HepG2 (cell line): ENCODE results near the gene GFPT1. TPM values are rescaled to one million over a fixed set of nuclear protein-coding genes. Genes with fewer than 3 reads are reported as not detected.

Experiments
- ATAC-seq: fragments of 200-7000 bp; cut with Tn5 transposase; 3 replicates; pipeline ENCODE4 v1.9.1; 2020; ENCODE audit warnings: mild to moderate bottlenecking, moderate library complexity
- BruUV-seq: library from RNA; stranded (reverse); fragments of 400-500 nt; replicated peaks from 2 replicates; lab custom pipeline; 2021; lab: Mats Ljungman, UMichigan
- CTCF ChIA-PET: fragments of 300-600 bp; formaldehyde crosslinking; extraction: SDS; loops from one replicate; lab custom pipeline; 2021; ENCODE audit warnings: low total read pairs, inconsistent platforms, low intra/inter-chr PET ratio; lab: Yijun Ruan, JAX
- POLR2A ChIA-PET: fragments of 350-600 bp; sonication (Branson Sonifier 250); formaldehyde crosslinking; loops from one replicate; lab custom pipeline; 2020; ENCODE audit warnings: antibody characterized with exemption, inconsistent platforms; lab: Yijun Ruan, JAX
- DNase-seq: peaks from one replicate; pipeline ENCODE4 v3.0.0-alpha.2; 2015; ENCODE audit warnings: low spot score
- FAIRE-seq: peaks from 3 replicates; lab custom pipeline; 2011; peaks lifted over from hg19 to GRCh38; lab: Jason Lieb, UNC
- H2AFZ ChIP-seq: one replicate; pipeline ENCODE4 v1.6.1; 2011; ENCODE audit warnings: low read length, inconsistent platforms
- H3K27ac ChIP-seq: fragments of 300-600 bp; 3 replicates; pipeline ENCODE4 v1.8.0; 2011; ENCODE audit warnings: mixed run types, mild to moderate bottlenecking, mixed read lengths, low read length, inconsistent platforms; ENCODE audit not compliant: insufficient read depth; ENCODE audit errors: extremely low read length
- H3K27me3 ChIP-seq, 2 experiments: fragments of 200-600 bp in 1 of 2; 2 replicates in 1 of 2; 3 replicates in 1 of 2; pipeline versions ENCODE4 v1.6.0 to v1.8.0; 2011; ENCODE audit warnings: low read length in 2 of 2, mild to moderate bottlenecking in 2 of 2, moderate library complexity in 2 of 2, inconsistent platforms in 1 of 2; ENCODE audit not compliant: insufficient read depth in 2 of 2, control insufficient read depth in 1 of 2
- H3K36me3 ChIP-seq, 2 experiments: fragments of 200-600 bp in 1 of 2; replicated peaks in 1 of 2; 2 replicates in 1 of 2; 3 replicates in 1 of 2; pipeline versions ENCODE4 v1.5.1 to v1.8.0; 2011; ENCODE audit warnings: low read length in 2 of 2, inconsistent platforms in 1 of 2; ENCODE audit not compliant: insufficient read depth in 2 of 2, control insufficient read depth in 1 of 2
- H3K4me1 ChIP-seq: 2 replicates; pipeline ENCODE4 v1.5.1; 2012; ENCODE audit warnings: low read length, inconsistent platforms; ENCODE audit not compliant: insufficient read depth
- H3K4me2 ChIP-seq: 2 replicates; pipeline ENCODE4 v1.6.0; 2011; ENCODE audit warnings: low read depth, low read length, inconsistent platforms
- H3K4me3 ChIP-seq, 3 experiments: fragments of 200-600 bp in 1 of 3; sonication (generic), shearing (Covaris generic) in 1 of 3; replicated peaks in 1 of 3; 2 replicates each; pipeline ENCODE4 v1.5.1; 2011 to 2016; ENCODE audit warnings: low read length in 3 of 3, inconsistent platforms in 2 of 3, low read depth in 2 of 3, mild to moderate bottlenecking in 2 of 3, control low read depth in 1 of 3, mixed read lengths in 1 of 3; ENCODE audit not compliant: insufficient read depth in 1 of 3
- H3K79me2 ChIP-seq: one replicate; pipeline ENCODE4 v1.6.1; 2011; ENCODE audit warnings: low read length, inconsistent platforms; ENCODE audit not compliant: insufficient read depth
- H3K9ac ChIP-seq: 2 replicates; pipeline ENCODE4 v1.6.0; 2011; ENCODE audit warnings: mild to moderate bottlenecking, low read depth, low read length, inconsistent platforms; ENCODE audit not compliant: insufficient read depth
- H3K9me3 ChIP-seq: 2 replicates; pipeline ENCODE4 v1.5.1; 2012; ENCODE audit warnings: mild to moderate bottlenecking, low read length
- H4K20me1 ChIP-seq: 2 replicates; pipeline ENCODE4 v1.6.0; 2011; ENCODE audit warnings: inconsistent platforms, mild to moderate bottlenecking, low read length, moderate library complexity; ENCODE audit not compliant: insufficient read depth
- AKAP8 ChIP-seq: sonication (generic); formaldehyde crosslinking; IDR thresholded peaks from 2 replicates; pipeline ENCODE4 v1.5.1; 2020; ENCODE audit warnings: mild to moderate bottlenecking, missing genetic modification reagents
- CEBPB ChIP-seq: IDR thresholded peaks from 2 replicates; pipeline ENCODE4 v1.6.1; 2011; ENCODE audit warnings: low read depth, low read length, improper control_type of control experiment, borderline replicate concordance
- ONECUT2 ChIP-seq: sonication (generic); formaldehyde crosslinking; IDR thresholded peaks from 2 replicates; pipeline ENCODE4 v1.4.0; 2020; ENCODE audit warnings: missing genetic modification reagents
- PRPF4 ChIP-seq: fragments of 200-400 bp; formaldehyde crosslinking; IDR thresholded peaks from 2 replicates; pipeline ENCODE4 v1.6.1; 2016; ENCODE audit warnings: low read length, low read depth; ENCODE audit not compliant: poor library complexity, severe bottlenecking
- SRY ChIP-seq: sonication (generic); formaldehyde crosslinking; IDR thresholded peaks from 2 replicates; pipeline ENCODE4 v1.8.0; 2022; ENCODE audit warnings: mild to moderate bottlenecking, missing genetic modification reagents
- ZNF207 ChIP-seq: fragments of 450-650 bp; IDR thresholded peaks from 2 replicates; pipeline ENCODE4 v1.6.1; 2016; ENCODE audit warnings: antibody characterized with exemption, borderline replicate concordance
- ZNF251 ChIP-seq: sonication (generic); formaldehyde crosslinking; IDR thresholded peaks from 2 replicates; pipeline ENCODE4 v1.9.0; 2021; ENCODE audit warnings: mild to moderate bottlenecking, missing genetic modification reagents
- ZNF337 ChIP-seq: sonication (generic); formaldehyde crosslinking; IDR thresholded peaks from 2 replicates; pipeline ENCODE4 v1.5.1; 2020; ENCODE audit warnings: missing genetic modification reagents, low read depth, mild to moderate bottlenecking, borderline replicate concordance
- ZNF451 ChIP-seq: sonication (generic); formaldehyde crosslinking; IDR thresholded peaks from 2 replicates; pipeline ENCODE4 v1.5.0; 2020; ENCODE audit warnings: mild to moderate bottlenecking, missing genetic modification reagents
- ZNF737 ChIP-seq: sonication (generic); formaldehyde crosslinking; IDR thresholded peaks from 2 replicates; pipeline ENCODE4 v1.5.0; 2020; ENCODE audit warnings: missing genetic modification reagents, mild to moderate bottlenecking, borderline replicate concordance
- WGBS: methylation state at CpG from one replicate; pipeline ENCODE4 v1.1.6; 2017; ENCODE audit warnings: low lambda C conversion rate; 5-methylcytosine and 5-hydroxymethylcytosine counted together
- in situ Hi-C: cut with HindIII; loops from 2 replicates; pipeline ENCODE4 v1.10.0; 2017; ENCODE audit warnings: low pct_unique_long_range_greater_than_20kb; ENCODE audit not compliant: extremely low pct_ligation_motif_present
- intact Hi-C: fragments of 100-400 bp; cut with micrococcal nuclease; formaldehyde crosslinking; loops from one replicate; pipeline ENCODE4 v1.10.0; 2022; ENCODE audit not compliant: unreplicated experiment
- polyA plus RNA-seq, 8 experiments: library from polyadenylated mRNA; depleted of rRNA in 3 of 8; stranded (reverse) in 7 of 8; unstranded in 1 of 8; fragments of >200 nt; fragmentation: Illumina TruSeq in 4 of 8; extraction: Trizol in 4 of 8; gene quantifications; 2 replicates each; pipeline versions ENCODE4 v1.2.1 to v1.2.3, GENCODE V29; 2011 to 2016; ENCODE audit warnings: low read depth in 4 of 8, missing spikeins in 1 of 8, mixed read lengths in 1 of 8; ENCODE audit not compliant: insufficient read depth in 1 of 8
- total RNA-seq, 5 experiments: library from RNA; depleted of rRNA; stranded (reverse); fragments of >200 nt; fragmentation: Illumina TruSeq; extraction: Trizol; gene quantifications; 2 replicates each; pipeline ENCODE4 v1.2.3, GENCODE V29; 2016; ENCODE audit warnings: low read depth in 1 of 5
- TF ChIP-seq, protein P1 (sequence below): sonication (generic); formaldehyde crosslinking; IDR thresholded peaks from 2 replicates; pipeline ENCODE4 v1.9.0; 2021; ENCODE audit warnings: missing genetic modification reagents, borderline replicate concordance

Gene GFPT1
- total and polyA plus RNA-seq, 2 of the 13 experiments (the other 11 are each of a cell fraction or from before 2014, with no cell fraction given): 24.0 to 84.9 TPM

DNA sequence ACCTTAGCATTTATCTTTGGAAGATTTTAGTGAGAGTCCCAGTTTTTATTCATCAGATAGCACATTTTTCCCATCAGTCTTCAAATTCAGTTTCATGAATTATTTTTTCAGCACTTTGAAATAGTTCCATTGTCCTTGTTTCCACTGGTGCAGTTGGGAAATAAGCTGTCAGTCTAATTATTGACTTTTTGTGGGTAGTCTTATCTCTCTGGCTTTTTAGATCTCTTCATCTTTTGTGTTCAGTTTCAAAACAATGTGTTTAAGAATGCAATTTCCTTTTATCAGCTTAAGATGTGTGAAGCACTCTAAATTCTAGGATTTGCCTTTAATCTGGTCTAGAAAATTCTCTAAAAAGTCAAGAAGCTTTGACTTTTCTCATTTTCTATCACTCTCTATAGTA lies 70.5 kb downstream of the GFPT1 start (continued):
- TF ChIP-seq, protein P1, sequence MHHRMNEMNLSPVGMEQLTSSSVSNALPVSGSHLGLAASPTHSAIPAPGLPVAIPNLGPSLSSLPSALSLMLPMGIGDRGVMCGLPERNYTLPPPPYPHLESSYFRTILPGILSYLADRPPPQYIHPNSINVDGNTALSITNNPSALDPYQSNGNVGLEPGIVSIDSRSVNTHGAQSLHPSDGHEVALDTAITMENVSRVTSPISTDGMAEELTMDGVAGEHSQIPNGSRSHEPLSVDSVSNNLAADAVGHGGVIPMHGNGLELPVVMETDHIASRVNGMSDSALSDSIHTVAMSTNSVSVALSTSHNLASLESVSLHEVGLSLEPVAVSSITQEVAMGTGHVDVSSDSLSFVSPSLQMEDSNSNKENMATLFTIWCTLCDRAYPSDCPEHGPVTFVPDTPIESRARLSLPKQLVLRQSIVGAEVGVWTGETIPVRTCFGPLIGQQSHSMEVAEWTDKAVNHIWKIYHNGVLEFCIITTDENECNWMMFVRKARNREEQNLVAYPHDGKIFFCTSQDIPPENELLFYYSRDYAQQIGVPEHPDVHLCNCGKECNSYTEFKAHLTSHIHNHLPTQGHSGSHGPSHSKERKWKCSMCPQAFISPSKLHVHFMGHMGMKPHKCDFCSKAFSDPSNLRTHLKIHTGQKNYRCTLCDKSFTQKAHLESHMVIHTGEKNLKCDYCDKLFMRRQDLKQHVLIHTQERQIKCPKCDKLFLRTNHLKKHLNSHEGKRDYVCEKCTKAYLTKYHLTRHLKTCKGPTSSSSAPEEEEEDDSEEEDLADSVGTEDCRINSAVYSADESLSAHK (CRISPR knock-in tag): no peak
- TF ChIP-seq AKAP8 (CRISPR knock-in tag) (no peak), ZNF337 (no peak), SRY (CRISPR knock-in tag) (no peak)
- TF ChIP-seq, all 625 proteins: peak for 8

DNA sequence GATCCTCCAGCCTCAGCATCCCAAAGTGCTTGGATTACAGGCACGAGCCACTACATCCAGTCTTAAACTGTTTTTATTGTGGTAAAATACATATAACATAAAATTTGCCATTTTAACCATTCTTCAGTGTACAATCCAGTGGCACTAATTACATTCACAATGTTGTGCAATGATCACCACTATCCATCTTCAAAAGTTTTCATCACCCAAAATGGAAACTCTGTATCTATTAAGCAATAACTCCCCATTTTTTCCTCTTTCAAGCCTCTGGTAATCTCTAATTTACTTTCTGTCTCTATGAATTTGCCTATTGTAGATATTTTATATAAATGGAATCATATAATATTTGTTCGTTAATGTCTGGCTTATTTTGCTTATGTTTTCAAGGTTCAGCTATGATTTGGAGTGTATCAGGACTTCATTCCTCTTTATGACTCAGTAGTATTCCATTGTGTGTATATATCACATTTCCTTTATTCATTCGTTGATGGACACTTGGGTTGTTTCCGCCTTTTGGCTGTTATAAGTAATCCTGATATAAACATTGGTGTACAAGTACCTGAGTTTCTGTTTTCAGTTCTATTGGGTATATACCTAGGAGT lies 71.8 kb downstream of the GFPT1 start:
- CTCF ChIA-PET: no interaction called here
- H3K79me2 ChIP-seq: no peaks in the 10 kb centered on the region
- TF ChIP-seq ZNF207 (no peak), ONECUT2 (CRISPR knock-in tag) (no peak), PRPF4 (no peak), CEBPB (peak; percentile 62; the same call in 1 of the 2 replicates), ZNF451 (CRISPR knock-in tag) (no peak), ZNF737 (CRISPR knock-in tag) (no peak), ZNF251 (CRISPR knock-in tag) (no peak)

More for the DNA sequence above, 71.8 kb downstream of the GFPT1 start:
- Histone ChIP-seq H3K4me2 (no peak overlapping the region), H3K27ac (no peak overlapping the region), H2AFZ (no peak overlapping the region), H4K20me1 (no peaks in the 10 kb centered on the region), H3K36me3 (peaks cover 0 to 7% of the 10 kb centered on the region in 2 experiments; a peak in 2 of 5 replicates), H3K4me3 (no peak overlapping the region), H3K4me1 (peaks cover 18% of the 10 kb centered on the region), H3K9ac (no peak overlapping the region), H3K27me3 (no peaks in the 10 kb centered on the region), H3K9me3 (peaks cover 17% of the 10 kb centered on the region)
- 99% methylated on average over 4 of the region's 4 CpGs for WGBS
- intact Hi-C loops: no loop called here
- FAIRE-seq (no peak), DNase-seq (no peak), ATAC-seq (no peak)
- no TSS peak for BruUV-seq
- in situ Hi-C loops: no loop called here
- POLR2A ChIA-PET: no interaction called here
